GM19468 (cell line): ENCODE data around the gene MMP3.
"Not testable (repeated sequence)": the region's sequence is repeated elsewhere in the genome, so short reads cannot be mapped to it uniquely, and the experiment has no call there.

Experiments used
- ATAC-seq: cut with Tn5 transposase; IDR thresholded peaks from one replicate; pipeline ENCODE4 v1.9.1; 2021; ENCODE audit warnings: mild to moderate bottlenecking, moderate library complexity, moderate number of reproducible peaks; ENCODE audit not compliant: unreplicated experiment; ENCODE audit errors: extremely low read depth

The MMP3 gene

GRCh38 chr11:102843489-102843888 is at the start of gene MMP3:
Gene MMP3 (minus strand): TSS chr11:102843609. CDS start chr11:102843546, 63 bp downstream.
- ATAC-seq: no peak

DNA sequence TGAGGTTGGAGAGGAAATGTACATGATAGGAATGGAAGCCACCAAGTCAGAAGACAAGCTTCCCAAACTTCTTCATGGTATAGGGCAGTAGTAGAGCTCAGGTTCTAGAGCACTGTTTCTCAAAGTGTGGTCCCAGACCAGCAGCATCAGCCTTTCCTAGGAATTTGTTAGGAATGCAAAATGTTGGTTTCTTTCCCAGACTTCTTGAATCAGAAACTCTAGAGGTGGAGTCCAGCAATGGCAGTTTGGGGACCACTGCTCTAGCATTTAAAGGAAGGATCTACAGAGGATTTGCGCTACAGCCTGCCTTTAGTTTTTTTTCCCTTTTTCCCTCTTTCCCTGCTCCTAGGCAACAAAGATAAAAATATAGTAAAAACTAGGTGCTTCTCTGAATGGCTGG is 48.3 kb upstream of the MMP3 start:
- no peak for ATAC-seq

GRCh38 chr11:102886999-102887398 is 43.6 kb upstream of the MMP3 start:
- ATAC-seq: no peak

DNA sequence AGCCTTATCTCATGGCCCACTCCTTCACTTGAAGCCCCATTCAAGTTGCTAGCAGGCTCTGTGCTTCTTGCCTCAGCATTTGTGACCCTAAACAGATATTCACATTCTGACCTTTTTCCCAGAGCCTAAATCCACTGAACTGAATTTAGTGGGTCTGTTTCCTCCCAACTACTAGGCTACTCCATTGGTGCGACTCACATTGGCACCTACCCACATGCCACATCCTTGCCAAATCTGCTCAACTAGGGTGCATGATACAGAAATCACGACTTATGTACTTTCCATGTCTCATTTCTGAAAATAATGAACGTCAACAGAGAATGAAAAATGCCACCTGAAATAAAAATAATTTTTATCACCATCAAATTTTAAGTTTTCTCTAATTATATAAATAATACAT is 39.7 kb upstream of the MMP3 start:
- no peak for ATAC-seq

GRCh38 chr11:102882389-102883024 is 39.1 kb upstream of the MMP3 start:
- peak; percentile 18 for ATAC-seq

DNA sequence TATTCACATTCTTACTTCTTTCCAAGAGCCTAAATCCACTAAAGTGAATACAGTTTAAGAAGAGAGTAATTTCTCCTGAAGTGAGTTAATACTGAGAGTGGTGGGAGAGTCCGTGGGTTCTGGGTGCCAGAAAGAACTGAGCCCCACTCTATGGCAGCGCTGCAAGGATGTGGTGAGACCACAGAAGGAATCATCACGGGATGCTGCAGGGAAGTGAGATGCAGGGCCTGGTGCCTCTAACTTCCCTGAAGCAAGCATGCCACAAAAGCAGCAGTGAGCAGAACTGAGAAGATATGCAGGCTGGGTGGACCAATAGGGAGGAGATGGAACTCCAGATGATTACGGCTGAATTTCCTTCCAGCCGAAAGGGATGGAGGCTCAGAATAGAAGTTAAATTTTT is 36.4 kb upstream of the MMP3 start:
- ATAC-seq: no peak

DNA sequence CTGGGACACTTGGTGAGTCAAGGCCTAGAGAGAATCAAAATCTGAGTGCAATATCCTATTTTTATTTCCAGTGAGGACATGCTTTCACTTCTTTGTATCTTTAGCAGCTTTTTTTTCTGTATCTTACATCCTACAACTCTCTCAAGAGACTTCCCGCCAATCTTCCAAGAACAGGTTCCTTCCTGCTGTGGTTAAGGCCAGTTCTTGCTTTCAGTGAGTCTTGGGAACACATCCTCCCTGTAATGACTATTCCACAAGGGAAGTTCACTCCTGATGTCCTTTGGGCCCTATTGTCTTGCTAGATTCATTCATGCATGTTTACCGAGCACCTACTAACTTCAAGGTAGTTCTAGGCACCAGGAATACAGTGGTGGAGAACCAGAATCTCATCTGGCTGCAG is 35.2 kb upstream of the MMP3 start:
- no peak for ATAC-seq

DNA sequence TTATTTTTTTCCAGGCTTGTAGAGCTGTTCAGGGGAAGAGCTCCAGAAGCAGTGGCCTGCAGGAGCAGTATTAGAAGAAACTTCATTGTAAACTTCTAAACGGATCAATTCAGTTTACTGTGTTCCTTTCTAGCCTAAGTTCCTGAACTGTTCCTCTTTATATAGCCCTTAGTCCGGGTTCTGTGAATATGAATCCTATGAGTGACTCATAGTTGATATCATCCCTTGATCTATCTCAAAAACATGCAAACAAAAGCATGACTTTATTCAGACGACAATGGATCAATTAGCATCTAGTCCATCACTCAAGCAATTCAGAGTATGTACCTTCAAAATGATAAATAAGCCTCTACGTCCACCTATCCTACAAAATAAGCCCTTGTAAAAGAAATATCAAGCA is 31.4 kb upstream of the MMP3 start, which contains the start of gene MMP12:
MMP12 (minus strand) TSS at position 131 of the 400 bp plus-strand sequence; CDS start at position 86, 45 bp downstream.
- ATAC-seq: no peak

DNA sequence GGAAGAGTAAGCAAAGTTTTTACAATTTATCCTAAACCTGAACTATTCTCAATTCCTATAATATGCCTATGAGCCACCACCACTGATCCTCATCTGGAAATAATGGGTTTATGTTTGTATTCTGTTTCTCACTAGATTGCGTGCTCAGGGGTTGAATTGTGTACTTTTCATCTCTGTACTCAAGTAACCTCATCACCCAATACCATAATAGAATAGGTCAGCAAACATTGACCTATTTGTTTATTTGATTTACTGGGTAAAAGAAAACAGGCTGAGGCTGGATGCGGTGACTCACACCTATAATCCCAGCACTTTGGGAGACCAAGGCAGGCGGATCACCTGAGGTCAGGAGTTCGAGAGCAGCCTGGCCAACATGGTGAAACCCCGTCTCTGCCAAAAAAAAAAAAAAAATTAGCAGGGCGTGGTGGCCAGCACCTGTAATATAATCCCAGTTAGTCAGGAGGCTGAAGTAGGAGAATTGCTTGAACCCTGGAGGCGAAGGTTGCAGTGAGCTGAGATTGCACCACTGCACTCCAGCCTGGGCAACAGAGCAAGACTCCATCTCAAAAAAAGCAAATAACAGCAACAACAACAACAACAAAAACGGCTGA is 26.1 kb upstream of the MMP3 start:
- not testable (repeated sequence) for ATAC-seq

- ATAC-seq: no peak
Observed at GRCh38 chr11:102868339-102868738, 24.9 kb upstream of the MMP3 start.

GRCh38 chr11:102864724-102865123 is 21.3 kb upstream of the MMP3 start:
- ATAC-seq: no peak

DNA sequence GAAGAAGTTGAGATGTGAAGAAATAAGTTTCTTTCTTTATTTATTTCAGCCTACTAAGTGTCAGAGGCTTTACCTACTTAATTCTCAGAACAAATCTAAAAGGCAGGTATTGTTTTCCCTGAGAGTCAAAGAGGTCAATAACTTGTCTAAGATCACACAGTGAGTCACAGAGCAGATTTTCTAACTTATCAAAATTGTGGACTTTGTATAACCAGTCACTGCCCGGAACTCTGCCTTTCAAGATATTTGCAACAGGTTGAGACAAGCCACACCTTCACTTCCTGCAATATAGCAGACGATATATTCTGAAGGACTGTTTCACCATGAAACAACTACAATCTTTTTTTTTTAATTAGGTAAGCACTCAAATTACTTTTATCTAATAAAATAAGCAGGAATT is 10.5 kb upstream of the MMP3 start:
- no peak for ATAC-seq

- ATAC-seq: no peak
Observed at GRCh38 chr11:102853055-102853454, 9.6 kb upstream of the MMP3 start.

DNA sequence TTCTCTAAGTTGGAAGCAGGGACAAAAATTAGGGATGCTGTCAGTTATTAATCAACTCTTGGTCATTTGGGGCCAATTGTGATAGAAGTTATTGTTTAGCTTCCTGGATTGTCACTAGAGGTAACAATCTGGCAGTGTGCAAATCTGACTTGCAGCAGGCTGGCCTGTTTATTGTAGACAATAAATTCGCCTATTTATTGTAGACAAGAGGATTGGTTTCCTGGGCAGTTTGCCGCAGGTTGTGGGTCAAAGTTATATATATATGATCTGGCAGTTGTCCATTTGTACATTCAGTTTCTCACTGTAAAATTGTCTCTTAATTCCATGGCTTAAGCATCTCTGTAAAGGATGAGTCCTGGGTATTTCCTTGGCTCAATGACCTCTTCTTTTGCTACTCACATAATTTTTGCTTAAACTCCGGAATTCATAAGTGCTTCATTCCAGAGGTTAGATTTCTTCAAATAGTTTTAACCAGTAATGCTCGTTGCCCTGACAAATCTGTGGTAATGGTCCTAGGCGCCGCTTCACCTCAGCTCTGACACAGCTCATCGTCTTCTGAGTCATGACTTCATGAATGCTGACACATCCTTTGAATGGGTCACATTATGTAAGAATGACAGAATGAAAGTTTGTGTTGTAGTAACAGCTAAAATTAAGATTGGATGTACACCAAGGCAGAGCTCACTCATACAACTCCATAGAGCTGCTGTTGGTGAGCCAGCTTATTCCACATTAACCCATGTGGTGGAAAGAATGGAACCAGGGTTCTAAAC is 7.8 kb upstream of the MMP3 start:
- no peak for ATAC-seq

- no peak for ATAC-seq
Observed at GRCh38 chr11:102849311-102849710, 5.9 kb upstream of the MMP3 start.

DNA sequence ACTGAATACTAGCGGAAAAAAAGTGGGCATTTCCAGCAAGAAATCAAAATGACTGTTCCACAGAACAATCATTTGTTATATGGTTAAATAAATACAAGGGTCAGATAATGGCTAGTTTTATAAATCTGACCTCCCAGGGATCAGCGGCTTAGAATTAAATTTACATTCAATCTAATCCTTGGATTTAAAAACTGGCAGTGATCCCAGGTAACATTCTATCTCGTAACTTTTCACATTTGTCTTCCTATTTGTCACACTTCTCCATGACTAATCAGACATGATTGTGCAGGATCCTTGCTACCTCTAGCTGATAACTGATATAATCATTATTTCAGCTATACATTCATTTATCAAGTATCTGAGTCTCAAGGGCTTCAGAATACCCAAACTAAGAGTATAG is 2.9 kb upstream of the MMP3 start:
- no peak for ATAC-seq

DNA sequence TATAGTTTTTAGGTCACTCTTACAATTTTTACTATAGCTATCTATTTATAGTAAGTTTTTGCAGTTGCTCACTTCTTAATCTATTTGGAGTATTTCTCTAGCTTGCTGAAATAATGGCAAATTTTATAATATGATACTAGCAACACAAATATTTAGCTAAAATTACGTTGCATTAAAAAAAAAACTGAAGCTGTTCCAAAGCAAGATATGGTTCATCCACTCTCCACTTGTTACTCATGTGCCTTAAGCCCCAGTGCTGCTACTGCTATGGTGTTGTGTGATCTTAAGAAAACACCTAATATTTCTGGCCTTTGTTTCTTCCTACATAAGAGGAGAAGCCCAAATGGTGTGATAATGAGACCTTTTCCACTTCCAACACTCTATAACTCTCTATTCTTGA is 479 bp downstream of the MMP3 start:
- no peak for ATAC-seq

GRCh38 chr11:102840018-102840417 is 3.4 kb downstream of the MMP3 start:
- no peak for ATAC-seq

GRCh38 chr11:102837646-102838045 is 5.8 kb downstream of the MMP3 start:
- no peak for ATAC-seq

DNA sequence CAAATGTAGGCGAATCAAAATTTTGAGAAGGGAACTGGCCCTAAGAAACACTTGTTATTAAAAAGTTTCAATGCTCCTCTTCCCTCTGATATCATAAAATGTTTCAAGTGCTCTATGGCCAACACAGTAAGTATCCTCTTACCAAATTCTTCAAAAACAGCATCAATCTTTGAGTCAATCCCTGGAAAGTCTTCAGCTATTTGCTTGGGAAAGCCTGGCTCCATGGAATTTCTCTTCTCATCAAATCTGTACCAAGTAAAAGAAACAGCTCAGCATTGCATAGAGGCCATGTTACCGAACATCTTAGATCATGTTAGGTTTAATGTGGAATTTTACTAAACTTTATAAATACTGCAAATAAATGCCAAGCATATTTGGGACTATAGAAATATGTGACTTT is 6.3 kb downstream of the MMP3 start:
- ATAC-seq: no peak

DNA sequence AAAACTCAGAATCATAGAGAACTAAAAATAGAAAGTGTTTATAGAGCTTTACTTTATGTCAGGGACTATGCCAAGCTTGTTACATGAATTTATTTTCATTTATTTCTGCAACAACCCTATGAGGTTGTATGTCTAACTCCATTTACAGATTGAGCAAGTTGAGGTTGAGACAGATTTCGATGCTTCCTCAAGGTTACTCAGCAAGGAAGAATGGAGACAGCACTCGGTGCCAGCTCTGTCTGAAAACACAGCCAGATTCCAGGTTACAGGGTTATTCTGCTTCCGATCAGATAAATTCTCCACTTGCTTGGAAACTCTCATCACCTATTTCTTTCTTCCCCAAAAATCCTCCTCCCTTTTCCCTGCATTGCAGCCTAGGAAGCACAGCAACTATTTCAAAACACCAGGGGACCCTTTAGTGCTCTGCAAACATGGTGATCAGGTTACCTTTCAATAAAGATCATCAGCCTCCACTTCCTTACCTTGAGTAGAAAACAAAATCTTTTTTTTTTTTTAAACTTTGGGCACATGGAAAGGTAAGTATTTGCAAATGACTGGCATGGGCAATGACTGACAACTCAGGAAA is 7.0 kb downstream of the MMP3 start:
- no peak for ATAC-seq
